Measurements from ENCODE around the gene INSYN2B.

Gene INSYN2B

GRCh38 chr5:170006021-170006420, 25.7 kb upstream of the INSYN2B start:
- H3K27me3 ChIP-seq (replicated peaks; ENCODE audit: insufficient read depth, low read length): no peaks in the 10 kb centered on the region
- H3F3A ChIP-seq (ENCODE audit: insufficient read depth, low read length): no peaks in the 10 kb centered on the region
- no peak overlapping the region for H3K9ac ChIP-seq (ENCODE audit: low read length)
- no peak overlapping the region for H3K27ac ChIP-seq (ENCODE audit: low read length)
- H3K4me3 ChIP-seq (ENCODE audit: low read length): no peak overlapping the region
- H3K79me2 ChIP-seq (ENCODE audit: low read length): no peaks in the 10 kb centered on the region
- no peak for DNase-seq
- no peak overlapping the region for H2AFZ ChIP-seq (ENCODE audit: low read length)
- no peak for TF ChIP-seq CTCF (IDR thresholded peaks at IDR 0.05; ENCODE audit: low read length)
- TF ChIP-seq EZH2 (optimal IDR thresholded peaks at IDR 0.05; ENCODE audit: low read depth, low read length): no peak
- TF ChIP-seq EZH2phosphoT487 (IDR thresholded peaks at IDR 0.05; ENCODE audit: low read length): no peak
- no peaks in the 10 kb centered on the region for H4K20me1 ChIP-seq (ENCODE audit: insufficient read depth, low read length)
- H3K9me3 ChIP-seq (replicated peaks; ENCODE audit: insufficient read depth, low read length): no peaks in the 10 kb centered on the region
- H3K9me2 ChIP-seq (replicated peaks; ENCODE audit: insufficient read depth, low read length): no peaks in the 10 kb centered on the region
- H3K4me2 ChIP-seq (ENCODE audit: low read depth, low read length): no peak overlapping the region
- H3K36me3 ChIP-seq (replicated peaks; ENCODE audit: insufficient read depth, low read length): no peaks in the 10 kb centered on the region
- H3K4me1 ChIP-seq (ENCODE audit: low read length): no peaks in the 10 kb centered on the region

- H3K9ac ChIP-seq (ENCODE audit: low read length): no peak overlapping the region
- DNase-seq: no peak
These were observed 19.9 kb upstream of the INSYN2B start for GRCh38 chr5:170000155-170000554.

GRCh38 chr5:169999621-170000020, 19.3 kb upstream of the INSYN2B start:
- H3K9ac ChIP-seq (ENCODE audit: low read length): no peak overlapping the region
- H3F3A ChIP-seq (ENCODE audit: insufficient read depth, low read length): no peaks in the 10 kb centered on the region
- no peak overlapping the region for H3K4me2 ChIP-seq (ENCODE audit: low read depth, low read length)
- H3K36me3 ChIP-seq (replicated peaks; ENCODE audit: insufficient read depth, low read length): no peaks in the 10 kb centered on the region; the same call in 1 of the 2 replicates
- H3K9me3 ChIP-seq (replicated peaks; ENCODE audit: insufficient read depth, low read length): no peaks in the 10 kb centered on the region
- H3K79me2 ChIP-seq (ENCODE audit: low read length): no peaks in the 10 kb centered on the region
- no peak for TF ChIP-seq EZH2 (optimal IDR thresholded peaks at IDR 0.05; ENCODE audit: low read depth, low read length)
- TF ChIP-seq CTCF (IDR thresholded peaks at IDR 0.05; ENCODE audit: low read length): no peak
- TF ChIP-seq EZH2phosphoT487 (IDR thresholded peaks at IDR 0.05; ENCODE audit: low read length): no peak
- H3K4me3 ChIP-seq (ENCODE audit: low read length): no peak overlapping the region
- H3K4me1 ChIP-seq (ENCODE audit: low read length): no peaks in the 10 kb centered on the region
- no peaks in the 10 kb centered on the region for H3K27me3 ChIP-seq (replicated peaks; ENCODE audit: insufficient read depth, low read length)
- no peaks in the 10 kb centered on the region for H3K9me2 ChIP-seq (replicated peaks; ENCODE audit: insufficient read depth, low read length)
- no peaks in the 10 kb centered on the region for H4K20me1 ChIP-seq (ENCODE audit: insufficient read depth, low read length)
- DNase-seq: no peak
- H3K27ac ChIP-seq (ENCODE audit: low read length): no peak overlapping the region
- H2AFZ ChIP-seq (ENCODE audit: low read length): no peak overlapping the region

More at GRCh38 chr5:170000155-170000554, 19.9 kb upstream of the INSYN2B start:
- no peaks in the 10 kb centered on the region for H4K20me1 ChIP-seq (ENCODE audit: insufficient read depth, low read length)
- no peaks in the 10 kb centered on the region for H3K9me3 ChIP-seq (replicated peaks; ENCODE audit: insufficient read depth, low read length)
- no peak for TF ChIP-seq EZH2 (optimal IDR thresholded peaks at IDR 0.05; ENCODE audit: low read depth, low read length)
- no peak for TF ChIP-seq CTCF (IDR thresholded peaks at IDR 0.05; ENCODE audit: low read length)
- TF ChIP-seq EZH2phosphoT487 (IDR thresholded peaks at IDR 0.05; ENCODE audit: low read length): no peak
- no peak overlapping the region for H3K27ac ChIP-seq (ENCODE audit: low read length)
- no peak overlapping the region for H3K4me3 ChIP-seq (ENCODE audit: low read length)
- H3F3A ChIP-seq (ENCODE audit: insufficient read depth, low read length): no peaks in the 10 kb centered on the region
- H3K27me3 ChIP-seq (replicated peaks; ENCODE audit: insufficient read depth, low read length): no peaks in the 10 kb centered on the region
- H3K4me2 ChIP-seq (ENCODE audit: low read depth, low read length): no peak overlapping the region
- no peak overlapping the region for H2AFZ ChIP-seq (ENCODE audit: low read length)
- H3K36me3 ChIP-seq (replicated peaks; ENCODE audit: insufficient read depth, low read length): no peaks in the 10 kb centered on the region; the same call in 1 of the 2 replicates
- H3K9me2 ChIP-seq (replicated peaks; ENCODE audit: insufficient read depth, low read length): no peaks in the 10 kb centered on the region
- H3K4me1 ChIP-seq (ENCODE audit: low read length): no peaks in the 10 kb centered on the region
- H3K79me2 ChIP-seq (ENCODE audit: low read length): no peaks in the 10 kb centered on the region
